ENCODE data around the gene NT5DC2.

DNA sequence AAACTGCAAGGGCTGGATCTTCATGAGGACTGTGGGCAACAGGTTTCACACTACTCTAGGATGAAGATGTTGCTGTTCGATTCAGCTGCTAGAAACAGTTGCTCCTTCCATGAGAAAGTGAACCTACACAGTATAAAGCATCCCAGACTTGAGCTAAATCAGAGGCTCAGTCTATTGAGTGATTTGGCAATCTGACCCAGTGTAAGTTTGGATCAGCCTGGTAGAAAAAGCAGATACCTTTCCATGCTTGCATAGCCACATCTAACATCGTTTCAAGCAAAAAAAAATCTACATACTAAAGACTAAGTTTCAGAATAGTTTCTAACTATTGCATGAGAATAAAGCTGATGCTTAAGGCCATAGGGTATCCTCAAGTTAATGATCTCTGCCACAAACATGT is 7.4 kb upstream of the NT5DC2 start:
- no peak for TF ChIP-seq EZH2phosphoT487 (IDR thresholded peaks at IDR 0.05; ENCODE audit: borderline replicate concordance, low read length)
- TF ChIP-seq, protein P1, sequence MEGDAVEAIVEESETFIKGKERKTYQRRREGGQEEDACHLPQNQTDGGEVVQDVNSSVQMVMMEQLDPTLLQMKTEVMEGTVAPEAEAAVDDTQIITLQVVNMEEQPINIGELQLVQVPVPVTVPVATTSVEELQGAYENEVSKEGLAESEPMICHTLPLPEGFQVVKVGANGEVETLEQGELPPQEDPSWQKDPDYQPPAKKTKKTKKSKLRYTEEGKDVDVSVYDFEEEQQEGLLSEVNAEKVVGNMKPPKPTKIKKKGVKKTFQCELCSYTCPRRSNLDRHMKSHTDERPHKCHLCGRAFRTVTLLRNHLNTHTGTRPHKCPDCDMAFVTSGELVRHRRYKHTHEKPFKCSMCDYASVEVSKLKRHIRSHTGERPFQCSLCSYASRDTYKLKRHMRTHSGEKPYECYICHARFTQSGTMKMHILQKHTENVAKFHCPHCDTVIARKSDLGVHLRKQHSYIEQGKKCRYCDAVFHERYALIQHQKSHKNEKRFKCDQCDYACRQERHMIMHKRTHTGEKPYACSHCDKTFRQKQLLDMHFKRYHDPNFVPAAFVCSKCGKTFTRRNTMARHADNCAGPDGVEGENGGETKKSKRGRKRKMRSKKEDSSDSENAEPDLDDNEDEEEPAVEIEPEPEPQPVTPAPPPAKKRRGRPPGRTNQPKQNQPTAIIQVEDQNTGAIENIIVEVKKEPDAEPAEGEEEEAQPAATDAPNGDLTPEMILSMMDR (conservative IDR thresholded peaks at IDR 0.05; ENCODE audit: low read depth, low read length): no peak

All from PC-3 (cell line).